Frontal cortex (tissue), 4 donors: ENCODE data around the gene TRIM24. TPM values are rescaled to one million over a fixed set of nuclear protein-coding genes. Genes with fewer than 3 reads are reported as not detected.
"Not testable (repeated sequence)": the region's sequence is repeated elsewhere in the genome, so short reads cannot be mapped to it uniquely, and the experiment has no call there.

ENCODE experiments used
- DNase-seq, 2 donors: peaks; one replicate each; pipeline ENCODE4 v3.0.0; 2012; ENCODE audit warnings: low spot score in 2 of 2
- FAIRE-seq: peaks from 2 replicates; lab custom pipeline; 2012; peaks lifted over from hg19 to GRCh38; lab: Jason Lieb, UNC
- total RNA-seq: library from RNA; depleted of rRNA; stranded (reverse); fragments of >200 nt; gene quantifications from one replicate; pipeline ENCODE4 v1.2.3, GENCODE V29; 2014
- donor health status: control.
- donor health status: control.
- donor health status: control.

The TRIM24 gene
- total RNA-seq = 35.9 TPM

GRCh38 chr7:138460176-138460648, at the start of gene TRIM24:
TSS of gene TRIM24 (plus strand) at chr7:138460259. CDS start at chr7:138460549, 290 bp downstream.
- DNase-seq = peak; percentile 95 to 97
- no peak for FAIRE-seq

GRCh38 chr7:138412077-138412476, 48.0 kb upstream of the TRIM24 start:
- FAIRE-seq, DNase-seq: not testable (repeated sequence)

- not testable (repeated sequence) for DNase-seq, FAIRE-seq
Measured at GRCh38 chr7:138412921-138413320, 47.1 kb upstream of the TRIM24 start.

- FAIRE-seq = no peak
- DNase-seq = no peak
Measured at GRCh38 chr7:138417078-138417700, 42.9 kb upstream of the TRIM24 start.

- FAIRE-seq (no peak), DNase-seq (no peak)
Measured at GRCh38 chr7:138417764-138418163, 42.3 kb upstream of the TRIM24 start.

GRCh38 chr7:138418403-138418802, 41.7 kb upstream of the TRIM24 start:
- FAIRE-seq, DNase-seq: not testable (repeated sequence)

- no peak for FAIRE-seq
- DNase-seq = no peak
Measured at GRCh38 chr7:138425026-138425425, 35.0 kb upstream of the TRIM24 start.

- no peak for FAIRE-seq
- no peak for DNase-seq
Measured at GRCh38 chr7:138429577-138430250, 30.3 kb upstream of the TRIM24 start.

GRCh38 chr7:138431517-138431916, 28.5 kb upstream of the TRIM24 start:
- FAIRE-seq = no peak

GRCh38 chr7:138433583-138434443, 26.2 kb upstream of the TRIM24 start:
- DNase-seq = no peak
- FAIRE-seq = no peak

More at GRCh38 chr7:138431517-138431916, 28.5 kb upstream of the TRIM24 start:
- DNase-seq = no peak

- FAIRE-seq (no peak), DNase-seq (no peak)
Measured at GRCh38 chr7:138434597-138435019, 25.5 kb upstream of the TRIM24 start.

GRCh38 chr7:138435231-138435919, 24.7 kb upstream of the TRIM24 start:
- DNase-seq (no peak), FAIRE-seq (no peak)

- FAIRE-seq (no peak), DNase-seq (no peak)
Measured at GRCh38 chr7:138436388-138436787, 23.7 kb upstream of the TRIM24 start.

GRCh38 chr7:138440460-138440859, 19.6 kb upstream of the TRIM24 start:
- FAIRE-seq (no peak), DNase-seq (no peak)

GRCh38 chr7:138442822-138443221, 17.2 kb upstream of the TRIM24 start:
- FAIRE-seq (no peak), DNase-seq (no peak)

- FAIRE-seq (no peak), DNase-seq (no peak)
Measured at GRCh38 chr7:138449580-138449979, 10.5 kb upstream of the TRIM24 start.

GRCh38 chr7:138455609-138456008, 4.5 kb upstream of the TRIM24 start:
- FAIRE-seq (no peak), DNase-seq (no peak)

- DNase-seq (no peak), FAIRE-seq (no peak)
Measured at GRCh38 chr7:138456220-138456619, 3.8 kb upstream of the TRIM24 start.

- DNase-seq = no peak
- FAIRE-seq = no peak
Measured at GRCh38 chr7:138458576-138459412, 1.3 kb upstream of the TRIM24 start.
